ENCODE results near the gene PRDM11.

Gene PRDM11

GRCh38 chr11:45146072-45147016, at the start of gene PRDM11:
Gene PRDM11, plus strand, starts transcription at chr11:45146639. Its CDS starts 35,128 bp downstream, at chr11:45181767.
- Histone ChIP-seq H3K9ac (ENCODE audit: low read depth, low read length) (peak within 1 kb of the TSS; percentile 91), H3K36me3 (ENCODE audit: insufficient read depth, low read depth, low read length) (no peaks in the 10 kb centered on the region), H3K27me3 (ENCODE audit: insufficient read depth, low read length) (peaks cover 59% of the 10 kb centered on the region), H3K4me1 (ENCODE audit: insufficient read depth, low read length) (peaks cover 12% of the 10 kb centered on the region), H3K27ac (ENCODE audit: low read length) (peak within 1 kb of the TSS; percentile 22), H3K9me3 (ENCODE audit: insufficient read depth, low read depth, low read length) (no peaks in the 10 kb centered on the region), H3K4me3 (ENCODE audit: low read length) (peak within 1 kb of the TSS; percentile 98)

- Histone ChIP-seq H3K27ac (ENCODE audit: low read length) (no peak overlapping the region), H3K4me3 (ENCODE audit: low read length) (no peak overlapping the region), H3K9me3 (ENCODE audit: insufficient read depth, low read depth, low read length) (no peaks in the 10 kb centered on the region), H3K27me3 (ENCODE audit: insufficient read depth, low read length) (no peaks in the 10 kb centered on the region; the same call in 1 of the 2 replicates), H3K9ac (ENCODE audit: low read depth, low read length) (no peak overlapping the region), H3K4me1 (ENCODE audit: insufficient read depth, low read length) (peaks cover 4% of the 10 kb centered on the region; the same call in 1 of the 2 replicates), H3K36me3 (ENCODE audit: insufficient read depth, low read depth, low read length) (no peaks in the 10 kb centered on the region)
These were observed 48.5 kb upstream of the PRDM11 start for GRCh38 chr11:45097721-45098493.

GRCh38 chr11:45098929-45099328, 47.5 kb upstream of the PRDM11 start:
- no peak overlapping the region for H3K4me3 ChIP-seq (ENCODE audit: low read length)
- no peak overlapping the region for H3K27ac ChIP-seq (ENCODE audit: low read length)
- H3K36me3 ChIP-seq (ENCODE audit: insufficient read depth, low read depth, low read length), result no peaks in the 10 kb centered on the region
- no peaks in the 10 kb centered on the region; the same call in 1 of the 2 replicates for H3K27me3 ChIP-seq (ENCODE audit: insufficient read depth, low read length)
- no peak overlapping the region for H3K9ac ChIP-seq (ENCODE audit: low read depth, low read length)
- H3K4me1 ChIP-seq (ENCODE audit: insufficient read depth, low read length), result no peaks in the 10 kb centered on the region
- H3K9me3 ChIP-seq (ENCODE audit: insufficient read depth, low read depth, low read length), result no peaks in the 10 kb centered on the region

GRCh38 chr11:45100339-45100738, 46.1 kb upstream of the PRDM11 start:
- Histone ChIP-seq H3K9me3 (ENCODE audit: insufficient read depth, low read depth, low read length) (no peaks in the 10 kb centered on the region), H3K36me3 (ENCODE audit: insufficient read depth, low read depth, low read length) (no peaks in the 10 kb centered on the region), H3K27me3 (ENCODE audit: insufficient read depth, low read length) (no peaks in the 10 kb centered on the region), H3K27ac (ENCODE audit: low read length) (no peak overlapping the region), H3K4me1 (ENCODE audit: insufficient read depth, low read length) (no peaks in the 10 kb centered on the region), H3K4me3 (ENCODE audit: low read length) (no peak overlapping the region), H3K9ac (ENCODE audit: low read depth, low read length) (no peak overlapping the region)

GRCh38 chr11:45102361-45102809, 44.1 kb upstream of the PRDM11 start:
- Histone ChIP-seq H3K36me3 (ENCODE audit: insufficient read depth, low read depth, low read length) (no peaks in the 10 kb centered on the region), H3K9me3 (ENCODE audit: insufficient read depth, low read depth, low read length) (no peaks in the 10 kb centered on the region), H3K4me1 (ENCODE audit: insufficient read depth, low read length) (no peaks in the 10 kb centered on the region), H3K27ac (ENCODE audit: low read length) (no peak overlapping the region), H3K4me3 (ENCODE audit: low read length) (no peak overlapping the region), H3K9ac (ENCODE audit: low read depth, low read length) (no peak overlapping the region), H3K27me3 (ENCODE audit: insufficient read depth, low read length) (no peaks in the 10 kb centered on the region; the same call in 1 of the 2 replicates)

- Histone ChIP-seq H3K27ac (ENCODE audit: low read length) (no peak overlapping the region), H3K27me3 (ENCODE audit: insufficient read depth, low read length) (no peaks in the 10 kb centered on the region; the same call in 1 of the 2 replicates), H3K9me3 (ENCODE audit: insufficient read depth, low read depth, low read length) (no peaks in the 10 kb centered on the region), H3K36me3 (ENCODE audit: insufficient read depth, low read depth, low read length) (no peaks in the 10 kb centered on the region), H3K9ac (ENCODE audit: low read depth, low read length) (no peak overlapping the region), H3K4me1 (ENCODE audit: insufficient read depth, low read length) (no peaks in the 10 kb centered on the region), H3K4me3 (ENCODE audit: low read length) (no peak overlapping the region)
These were observed 43.4 kb upstream of the PRDM11 start for GRCh38 chr11:45102810-45103621.

GRCh38 chr11:45104006-45104789, 42.2 kb upstream of the PRDM11 start:
- Histone ChIP-seq H3K27ac (ENCODE audit: low read length) (no peak overlapping the region), H3K27me3 (ENCODE audit: insufficient read depth, low read length) (peaks cover 2% of the 10 kb centered on the region; the same call in 1 of the 2 replicates), H3K4me3 (ENCODE audit: low read length) (no peak overlapping the region), H3K36me3 (ENCODE audit: insufficient read depth, low read depth, low read length) (no peaks in the 10 kb centered on the region), H3K9ac (ENCODE audit: low read depth, low read length) (no peak overlapping the region), H3K4me1 (ENCODE audit: insufficient read depth, low read length) (no peaks in the 10 kb centered on the region), H3K9me3 (ENCODE audit: insufficient read depth, low read depth, low read length) (no peaks in the 10 kb centered on the region)

GRCh38 chr11:45104790-45105084, 41.7 kb upstream of the PRDM11 start:
- no peak overlapping the region for H3K4me3 ChIP-seq (ENCODE audit: low read length)

GRCh38 chr11:45105233-45105983, 41.0 kb upstream of the PRDM11 start:
- H3K27me3 ChIP-seq (ENCODE audit: insufficient read depth, low read length), result peaks cover 8% of the 10 kb centered on the region; the same call in 1 of the 2 replicates
- no peaks in the 10 kb centered on the region for H3K4me1 ChIP-seq (ENCODE audit: insufficient read depth, low read length)
- no peaks in the 10 kb centered on the region for H3K36me3 ChIP-seq (ENCODE audit: insufficient read depth, low read depth, low read length)
- no peak overlapping the region for H3K4me3 ChIP-seq (ENCODE audit: low read length)
- no peak overlapping the region for H3K9ac ChIP-seq (ENCODE audit: low read depth, low read length)
- H3K9me3 ChIP-seq (ENCODE audit: insufficient read depth, low read depth, low read length), result no peaks in the 10 kb centered on the region
- no peak overlapping the region for H3K27ac ChIP-seq (ENCODE audit: low read length)

More at GRCh38 chr11:45104790-45105084, 41.7 kb upstream of the PRDM11 start:
- Histone ChIP-seq H3K9ac (ENCODE audit: low read depth, low read length) (no peak overlapping the region), H3K9me3 (ENCODE audit: insufficient read depth, low read depth, low read length) (no peaks in the 10 kb centered on the region), H3K27ac (ENCODE audit: low read length) (no peak overlapping the region), H3K27me3 (ENCODE audit: insufficient read depth, low read length) (peaks cover 7% of the 10 kb centered on the region; the same call in 1 of the 2 replicates), H3K36me3 (ENCODE audit: insufficient read depth, low read depth, low read length) (no peaks in the 10 kb centered on the region), H3K4me1 (ENCODE audit: insufficient read depth, low read length) (no peaks in the 10 kb centered on the region)

- H3K9me3 ChIP-seq (ENCODE audit: insufficient read depth, low read depth, low read length), result no peaks in the 10 kb centered on the region
- H3K36me3 ChIP-seq (ENCODE audit: insufficient read depth, low read depth, low read length), result no peaks in the 10 kb centered on the region
- H3K27me3 ChIP-seq (ENCODE audit: insufficient read depth, low read length), result peaks cover 8% of the 10 kb centered on the region; the same call in 1 of the 2 replicates
- no peak overlapping the region for H3K9ac ChIP-seq (ENCODE audit: low read depth, low read length)
- no peak overlapping the region for H3K27ac ChIP-seq (ENCODE audit: low read length)
- no peak overlapping the region for H3K4me3 ChIP-seq (ENCODE audit: low read length)
- H3K4me1 ChIP-seq (ENCODE audit: insufficient read depth, low read length), result no peaks in the 10 kb centered on the region
These were observed 40.5 kb upstream of the PRDM11 start for GRCh38 chr11:45105984-45106375.

Data from iPS-20b (cell line).